ENCODE measurements around the gene CD160.
A peak's percentile ranks its signal among the peaks of the same experiment; 100 is the strongest.

- TF ChIP-seq, protein P1, sequence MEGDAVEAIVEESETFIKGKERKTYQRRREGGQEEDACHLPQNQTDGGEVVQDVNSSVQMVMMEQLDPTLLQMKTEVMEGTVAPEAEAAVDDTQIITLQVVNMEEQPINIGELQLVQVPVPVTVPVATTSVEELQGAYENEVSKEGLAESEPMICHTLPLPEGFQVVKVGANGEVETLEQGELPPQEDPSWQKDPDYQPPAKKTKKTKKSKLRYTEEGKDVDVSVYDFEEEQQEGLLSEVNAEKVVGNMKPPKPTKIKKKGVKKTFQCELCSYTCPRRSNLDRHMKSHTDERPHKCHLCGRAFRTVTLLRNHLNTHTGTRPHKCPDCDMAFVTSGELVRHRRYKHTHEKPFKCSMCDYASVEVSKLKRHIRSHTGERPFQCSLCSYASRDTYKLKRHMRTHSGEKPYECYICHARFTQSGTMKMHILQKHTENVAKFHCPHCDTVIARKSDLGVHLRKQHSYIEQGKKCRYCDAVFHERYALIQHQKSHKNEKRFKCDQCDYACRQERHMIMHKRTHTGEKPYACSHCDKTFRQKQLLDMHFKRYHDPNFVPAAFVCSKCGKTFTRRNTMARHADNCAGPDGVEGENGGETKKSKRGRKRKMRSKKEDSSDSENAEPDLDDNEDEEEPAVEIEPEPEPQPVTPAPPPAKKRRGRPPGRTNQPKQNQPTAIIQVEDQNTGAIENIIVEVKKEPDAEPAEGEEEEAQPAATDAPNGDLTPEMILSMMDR (conservative IDR thresholded peaks at IDR 0.05; ENCODE audit: low read depth, low read length): no peak
- peak; percentile 82 for TF ChIP-seq MAFK (IDR thresholded peaks at IDR 0.05; ENCODE audit: low read depth, low read length)
- no peak for TF ChIP-seq SMC3 (IDR thresholded peaks at IDR 0.05; ENCODE audit: low read depth, low read length)
- no peak for TF ChIP-seq POLR2A (IDR thresholded peaks at IDR 0.05; ENCODE audit: low read depth, low read length)
- no peak for TF ChIP-seq RAD21 (IDR thresholded peaks at IDR 0.05; ENCODE audit: low read length)
- peak; percentile 80 for TF ChIP-seq CEBPB (IDR thresholded peaks at IDR 0.05; ENCODE audit: low read depth, low read length)
- TF ChIP-seq FOS (IDR thresholded peaks at IDR 0.05; ENCODE audit: low read depth, low read length): peak; percentile 99
- TF ChIP-seq CHD1 (IDR thresholded peaks at IDR 0.05; ENCODE audit: low read depth, low read length): no peak
- TF ChIP-seq, protein P2, sequence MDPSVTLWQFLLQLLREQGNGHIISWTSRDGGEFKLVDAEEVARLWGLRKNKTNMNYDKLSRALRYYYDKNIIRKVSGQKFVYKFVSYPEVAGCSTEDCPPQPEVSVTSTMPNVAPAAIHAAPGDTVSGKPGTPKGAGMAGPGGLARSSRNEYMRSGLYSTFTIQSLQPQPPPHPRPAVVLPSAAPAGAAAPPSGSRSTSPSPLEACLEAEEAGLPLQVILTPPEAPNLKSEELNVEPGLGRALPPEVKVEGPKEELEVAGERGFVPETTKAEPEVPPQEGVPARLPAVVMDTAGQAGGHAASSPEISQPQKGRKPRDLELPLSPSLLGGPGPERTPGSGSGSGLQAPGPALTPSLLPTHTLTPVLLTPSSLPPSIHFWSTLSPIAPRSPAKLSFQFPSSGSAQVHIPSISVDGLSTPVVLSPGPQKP (IDR thresholded peaks at IDR 0.05; ENCODE audit: borderline replicate concordance, low read depth, low read length): no peak
Observed at GRCh38 chr1:145782272-145783099, 63.2 kb downstream of the CD160 start.
